WI38 (cell line): ENCODE results near the gene RHBDF1.
"Not testable (repeated sequence)": the region's sequence is repeated elsewhere in the genome, so short reads cannot be mapped to it uniquely, and the experiment has no call there.

Source experiments
- H3K4me3 ChIP-seq: 2 replicates; pipeline ENCODE4 v1.5.1; 2011; ENCODE audit warnings: low read depth, mild to moderate bottlenecking, control low read depth, low read length
- TF ChIP-seq, protein P1 (sequence below): IDR thresholded peaks from 2 replicates; pipeline ENCODE4 v1.5.1; 2012; ENCODE audit warnings: low read depth, mild to moderate bottlenecking, control low read depth, low read length

Gene RHBDF1

GRCh38 chr16:44655-45054 is 27.8 kb downstream of the RHBDF1 start:
- TF ChIP-seq, protein P1, sequence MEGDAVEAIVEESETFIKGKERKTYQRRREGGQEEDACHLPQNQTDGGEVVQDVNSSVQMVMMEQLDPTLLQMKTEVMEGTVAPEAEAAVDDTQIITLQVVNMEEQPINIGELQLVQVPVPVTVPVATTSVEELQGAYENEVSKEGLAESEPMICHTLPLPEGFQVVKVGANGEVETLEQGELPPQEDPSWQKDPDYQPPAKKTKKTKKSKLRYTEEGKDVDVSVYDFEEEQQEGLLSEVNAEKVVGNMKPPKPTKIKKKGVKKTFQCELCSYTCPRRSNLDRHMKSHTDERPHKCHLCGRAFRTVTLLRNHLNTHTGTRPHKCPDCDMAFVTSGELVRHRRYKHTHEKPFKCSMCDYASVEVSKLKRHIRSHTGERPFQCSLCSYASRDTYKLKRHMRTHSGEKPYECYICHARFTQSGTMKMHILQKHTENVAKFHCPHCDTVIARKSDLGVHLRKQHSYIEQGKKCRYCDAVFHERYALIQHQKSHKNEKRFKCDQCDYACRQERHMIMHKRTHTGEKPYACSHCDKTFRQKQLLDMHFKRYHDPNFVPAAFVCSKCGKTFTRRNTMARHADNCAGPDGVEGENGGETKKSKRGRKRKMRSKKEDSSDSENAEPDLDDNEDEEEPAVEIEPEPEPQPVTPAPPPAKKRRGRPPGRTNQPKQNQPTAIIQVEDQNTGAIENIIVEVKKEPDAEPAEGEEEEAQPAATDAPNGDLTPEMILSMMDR, result no peak
- no peak overlapping the region for H3K4me3 ChIP-seq

- no peak overlapping the region for H3K4me3 ChIP-seq
- TF ChIP-seq, protein P1, result no peak
Observed at GRCh38 chr16:43294-43693, 29.1 kb downstream of the RHBDF1 start.

GRCh38 chr16:42691-43090 is 29.7 kb downstream of the RHBDF1 start:
- no peak overlapping the region for H3K4me3 ChIP-seq
- TF ChIP-seq, protein P1, result no peak

DNA sequence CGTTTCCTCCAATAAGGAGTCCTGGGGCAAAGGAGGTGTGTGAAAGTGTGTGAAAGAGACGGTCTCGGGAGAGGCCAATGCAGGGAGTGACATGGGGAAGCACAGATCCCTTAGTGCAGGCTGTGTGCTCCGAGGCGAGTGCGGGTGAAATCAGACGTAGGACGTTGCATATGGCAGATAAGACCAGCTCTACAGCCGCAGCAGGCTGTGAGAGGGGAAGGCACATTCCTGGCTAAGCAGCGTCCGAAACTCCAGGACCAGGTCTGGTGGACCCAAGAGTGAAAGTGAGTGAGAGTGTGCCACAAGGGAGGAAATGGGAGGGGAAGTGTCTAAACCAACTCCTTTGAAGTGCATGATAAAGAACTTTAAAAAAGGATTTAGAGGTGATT is 30.4 kb downstream of the RHBDF1 start:
- no peak overlapping the region for H3K4me3 ChIP-seq
- TF ChIP-seq, protein P1, result no peak

- TF ChIP-seq, protein P1, result no peak
- H3K4me3 ChIP-seq, result no peak overlapping the region
Observed at GRCh38 chr16:41439-42068, 30.9 kb downstream of the RHBDF1 start.

DNA sequence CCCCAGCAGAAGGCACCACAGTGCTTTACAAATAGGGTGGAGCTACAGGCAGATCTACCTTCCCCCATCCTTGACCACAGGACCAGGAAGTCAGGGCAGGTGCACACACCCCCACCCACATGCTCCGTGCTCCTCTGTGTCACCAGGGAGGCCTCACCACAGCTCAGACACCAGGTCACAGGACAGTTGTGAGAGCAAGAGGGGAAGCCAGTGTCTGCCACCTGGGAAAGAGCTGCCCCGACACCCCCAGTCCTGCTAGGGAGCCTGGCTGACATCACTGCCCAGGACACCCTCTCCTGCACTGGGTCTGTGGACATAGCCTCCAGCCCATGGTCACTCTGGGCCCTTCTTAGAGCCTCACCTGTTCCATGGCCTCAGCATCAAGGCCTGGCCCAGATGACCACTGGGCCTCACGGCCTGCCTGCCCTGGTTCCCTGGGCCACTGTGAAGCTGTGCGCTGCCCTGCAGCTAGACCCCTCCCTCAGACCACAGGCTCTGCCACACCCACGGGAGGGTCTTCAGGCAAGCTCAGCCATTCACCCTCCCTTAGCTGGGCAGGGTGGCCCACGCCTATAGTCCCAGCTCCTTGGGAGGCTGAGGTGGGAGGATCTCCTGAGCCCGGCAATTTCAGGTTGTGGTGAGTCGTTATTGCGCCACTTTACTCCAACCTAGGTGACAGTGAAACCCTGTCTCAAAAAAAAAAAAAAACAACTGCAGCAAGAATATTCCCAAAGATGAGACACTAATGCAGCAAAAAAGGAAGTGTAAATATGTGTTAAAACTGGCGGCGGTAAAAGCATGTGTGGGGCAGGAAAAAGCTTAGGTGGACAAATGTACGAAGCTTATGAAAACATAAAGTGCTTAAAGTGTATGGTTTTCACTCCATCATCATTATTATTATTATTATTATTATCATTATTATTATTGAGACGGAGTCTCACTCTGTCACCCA is 33.2 kb downstream of the RHBDF1 start:
- TF ChIP-seq, protein P1, result no peak
- no peak overlapping the region for H3K4me3 ChIP-seq

DNA sequence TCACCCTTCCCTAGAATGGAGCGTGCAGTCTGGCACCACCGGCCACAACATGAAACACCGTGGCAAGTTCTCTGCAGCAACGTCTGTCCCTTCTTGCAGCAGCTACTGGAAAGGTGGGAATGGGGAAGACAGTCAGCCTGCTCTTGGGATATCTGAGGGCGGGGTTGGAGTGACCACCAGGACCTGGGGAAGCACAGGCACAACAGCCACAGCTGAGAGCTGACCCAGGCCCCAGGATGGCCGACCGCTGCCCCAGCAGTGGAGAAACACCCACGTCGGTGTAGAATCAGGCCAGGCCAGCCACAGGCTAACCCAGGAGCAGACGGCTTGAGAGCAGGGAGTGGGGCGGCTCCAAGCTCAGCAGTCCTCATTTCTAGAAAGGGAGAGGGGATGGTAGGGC is 34.2 kb downstream of the RHBDF1 start:
- H3K4me3 ChIP-seq, result not testable (repeated sequence)
